ENCODE data around the gene UBXN11. TPM values are rescaled to one million over a fixed set of nuclear protein-coding genes. Genes with fewer than 3 reads are reported as not detected.

Gene UBXN11
- total and polyA plus RNA-seq, 9 donors: 4.2 to 13.9 (median 10.2) TPM

DNA sequence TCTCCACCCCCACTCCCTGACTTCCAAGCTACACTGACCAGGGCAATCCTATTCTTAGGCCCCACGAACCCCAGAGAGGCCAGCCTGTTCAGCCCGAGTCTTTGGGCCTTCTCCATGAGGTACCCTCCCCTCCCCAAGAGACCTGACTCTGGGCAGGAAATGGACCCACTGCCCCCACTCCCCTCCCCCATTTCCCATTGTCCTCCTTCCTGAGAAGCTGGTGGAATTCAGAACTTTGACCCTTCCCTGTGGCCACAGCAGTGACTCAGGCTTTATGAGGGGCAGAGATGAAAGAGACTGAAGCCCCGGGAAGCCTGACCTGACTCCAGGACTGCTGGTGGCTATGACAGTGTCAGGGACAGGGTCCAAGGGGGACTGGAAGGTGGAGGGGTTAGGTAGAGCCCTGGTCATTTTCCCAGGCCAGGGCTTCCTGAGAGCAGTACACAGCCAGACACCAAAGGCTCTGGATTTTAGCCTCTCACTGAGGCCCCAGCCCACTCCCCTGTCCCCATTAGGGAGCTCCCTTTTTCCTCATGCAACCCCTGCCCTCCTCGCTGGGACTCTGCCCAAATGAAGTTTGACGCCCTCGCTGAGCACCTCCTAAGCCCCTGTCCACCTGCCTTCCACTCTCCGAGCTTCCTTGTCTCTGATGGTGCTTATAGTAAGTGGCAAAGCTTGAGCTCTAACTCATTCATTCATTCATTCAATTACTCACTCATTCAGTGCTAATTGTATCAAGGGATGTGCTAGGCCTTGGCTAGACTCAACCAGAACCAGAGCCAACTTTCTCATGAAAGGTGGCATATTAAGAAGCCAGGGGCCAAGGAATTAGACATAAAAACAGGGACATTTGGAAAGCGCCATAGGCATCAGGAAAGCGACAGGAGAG is 44.5 kb upstream of the UBXN11 start:
- WGBS (ENCODE audit: insufficient coverage): 48% methylated on average over 6 of the region's 9 CpGs
- H3K4me1 ChIP-seq (ENCODE audit: control insufficient read depth, insufficient read depth, low read length): no peaks in the 10 kb centered on the region

DNA sequence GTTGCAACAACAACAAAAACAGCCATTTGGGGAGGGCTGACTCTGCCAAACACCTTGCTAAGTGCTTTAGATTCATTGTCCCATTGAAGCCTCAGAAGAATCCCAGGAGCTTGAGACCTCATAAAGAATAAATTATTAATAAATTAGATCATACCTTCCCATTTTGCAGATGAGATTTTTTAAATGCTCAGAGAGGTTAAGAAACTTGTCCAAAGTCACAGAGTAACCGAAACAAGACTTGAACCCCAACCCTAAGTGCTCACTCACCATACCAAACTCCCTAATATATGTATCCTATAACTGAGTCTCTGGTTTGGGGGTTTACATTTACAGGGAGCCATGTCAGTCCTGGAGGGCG is 43.9 kb upstream of the UBXN11 start:
- H3K4me1 ChIP-seq (ENCODE audit: control insufficient read depth, insufficient read depth, low read length): no peaks in the 10 kb centered on the region
- H3K27ac ChIP-seq (ENCODE audit: low read length): no peak overlapping the region
- H3K36me3 ChIP-seq (ENCODE audit: control insufficient read depth, insufficient read depth, low read length): no peaks in the 10 kb centered on the region
- H3K27me3 ChIP-seq (ENCODE audit: control insufficient read depth, insufficient read depth, low read length): peaks cover 6% of the 10 kb centered on the region
- H3K9me3 ChIP-seq (replicated peaks; ENCODE audit: control insufficient read depth, low read depth, low read length): no peaks in the 10 kb centered on the region
- 40% methylated on average over 1 of the region's 2 CpGs for WGBS (ENCODE audit: insufficient coverage)
- no peak for DNase-seq
- H3K4me3 ChIP-seq (ENCODE audit: low read length): no peak overlapping the region

More for the DNA sequence above, 44.5 kb upstream of the UBXN11 start:
- H3K27me3 ChIP-seq (ENCODE audit: control insufficient read depth, insufficient read depth, low read length): peaks cover 6% of the 10 kb centered on the region
- no peak for DNase-seq
- H3K9me3 ChIP-seq (replicated peaks; ENCODE audit: control insufficient read depth, low read depth, low read length): no peaks in the 10 kb centered on the region
- H3K4me3 ChIP-seq (ENCODE audit: low read length): no peak overlapping the region
- H3K36me3 ChIP-seq (ENCODE audit: control insufficient read depth, insufficient read depth, low read length): no peaks in the 10 kb centered on the region
- no peak overlapping the region for H3K27ac ChIP-seq (ENCODE audit: low read length)

DNA sequence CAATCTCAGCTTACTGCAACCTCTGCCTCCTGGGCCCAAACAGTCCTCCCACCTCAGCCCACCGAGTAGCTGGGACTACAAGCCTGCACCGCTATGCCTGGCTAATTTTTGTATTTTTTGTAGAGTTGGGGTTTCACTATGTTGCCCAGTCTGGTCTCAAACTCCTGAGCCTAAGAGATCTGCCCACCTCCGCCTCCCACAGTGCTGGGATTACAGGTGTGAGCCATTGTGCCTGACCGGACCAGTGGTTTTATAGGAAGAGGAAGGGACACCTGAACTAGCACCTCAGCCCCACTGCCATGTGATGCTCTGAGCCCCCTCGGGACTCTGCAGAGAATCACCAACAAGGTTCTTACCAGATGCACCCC is 43.4 kb upstream of the UBXN11 start:
- WGBS (ENCODE audit: insufficient coverage): 80% methylated on average over 1 of the region's 5 CpGs
- H3K27me3 ChIP-seq (ENCODE audit: control insufficient read depth, insufficient read depth, low read length): peaks cover 6% of the 10 kb centered on the region

DNA sequence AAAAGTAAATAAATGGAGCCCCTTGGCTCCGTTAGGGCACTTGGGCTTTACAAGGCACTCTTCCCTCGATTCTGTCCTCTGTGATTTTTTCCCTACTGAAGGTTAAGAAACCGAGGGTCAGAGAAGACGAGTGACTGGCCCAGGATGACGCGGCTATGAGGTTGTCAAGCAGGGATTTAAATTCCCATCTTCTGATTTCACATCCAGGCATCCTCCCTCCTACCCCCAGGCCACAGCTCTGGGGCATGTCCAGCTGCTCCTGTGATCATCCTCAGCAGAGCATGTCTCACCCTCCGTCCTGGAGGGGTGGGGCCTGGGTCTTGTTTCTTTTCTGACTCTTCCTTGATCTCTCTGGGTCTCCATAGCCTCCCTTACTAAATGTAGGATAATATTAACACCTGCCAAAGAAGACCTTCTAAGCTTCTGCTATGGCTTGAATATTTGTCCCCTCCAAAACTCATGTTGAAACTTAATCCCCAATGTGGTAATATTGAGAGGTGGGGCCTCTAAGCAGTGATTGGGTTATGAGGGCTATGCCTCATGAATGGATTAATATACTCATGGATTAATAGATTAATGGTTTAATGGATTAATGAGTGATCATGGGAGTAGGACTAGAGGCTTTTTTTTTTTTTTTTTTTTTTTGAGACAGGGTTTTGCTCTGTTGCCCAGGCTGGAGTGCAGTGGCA is 42.9 kb upstream of the UBXN11 start:
- H3K27me3 ChIP-seq (ENCODE audit: control insufficient read depth, insufficient read depth, low read length): peaks cover 4% of the 10 kb centered on the region
- DNase-seq: no peak
- no peaks in the 10 kb centered on the region for H3K36me3 ChIP-seq (ENCODE audit: control insufficient read depth, insufficient read depth, low read length)
- no peak overlapping the region for H3K27ac ChIP-seq (ENCODE audit: low read length)
- 72% methylated on average over 3 of the region's 7 CpGs for WGBS (ENCODE audit: insufficient coverage)
- no peaks in the 10 kb centered on the region for H3K9me3 ChIP-seq (replicated peaks; ENCODE audit: control insufficient read depth, low read depth, low read length)
- H3K4me3 ChIP-seq (ENCODE audit: low read length): no peak overlapping the region
- H3K4me1 ChIP-seq (ENCODE audit: control insufficient read depth, insufficient read depth, low read length): no peaks in the 10 kb centered on the region

More for the DNA sequence above, 43.4 kb upstream of the UBXN11 start:
- no peak overlapping the region for H3K27ac ChIP-seq (ENCODE audit: low read length)
- H3K36me3 ChIP-seq (ENCODE audit: control insufficient read depth, insufficient read depth, low read length): no peaks in the 10 kb centered on the region
- DNase-seq: no peak
- no peaks in the 10 kb centered on the region for H3K4me1 ChIP-seq (ENCODE audit: control insufficient read depth, insufficient read depth, low read length)
- no peak overlapping the region for H3K4me3 ChIP-seq (ENCODE audit: low read length)
- H3K9me3 ChIP-seq (replicated peaks; ENCODE audit: control insufficient read depth, low read depth, low read length): no peaks in the 10 kb centered on the region

DNA sequence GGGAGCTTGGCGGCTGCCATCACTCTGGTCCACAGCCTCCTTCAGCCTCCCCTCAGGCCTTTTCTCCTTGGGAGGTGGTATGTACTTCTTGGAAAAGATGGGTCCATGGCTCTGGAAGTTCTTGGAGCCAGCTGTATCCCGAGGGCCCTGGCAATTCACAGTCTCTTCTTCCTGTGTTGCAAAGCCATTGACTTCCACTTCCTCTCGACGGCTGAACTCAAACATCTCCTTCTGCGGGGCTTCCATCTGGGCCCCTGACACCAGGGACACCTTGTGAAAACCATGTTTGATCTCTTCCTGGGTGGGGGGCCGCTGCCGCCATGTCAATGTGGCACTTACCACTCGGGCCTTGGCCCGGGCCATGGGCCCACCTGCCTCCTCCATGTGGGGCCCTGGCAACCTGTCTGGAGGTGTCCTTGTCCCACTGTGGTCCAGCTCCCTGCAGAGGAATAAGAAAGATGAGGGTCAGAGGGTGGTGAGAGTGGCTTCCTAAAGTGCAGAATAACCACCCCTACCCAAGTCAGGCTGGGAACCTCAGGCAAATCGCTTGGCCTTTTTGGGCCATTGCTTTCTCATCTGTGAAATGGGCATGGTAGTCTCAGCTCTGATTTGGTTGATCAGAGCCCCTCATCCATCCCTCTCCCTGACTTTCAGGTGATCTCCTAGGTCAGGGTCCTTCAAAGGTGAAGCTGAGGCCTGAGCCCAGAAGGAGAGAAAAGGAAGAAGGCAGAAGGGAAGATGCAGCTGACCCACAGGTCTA is 40.0 kb upstream of the UBXN11 start:
- DNase-seq: no peak
- no peak overlapping the region for H3K27ac ChIP-seq (ENCODE audit: low read length)
- H3K27me3 ChIP-seq (ENCODE audit: control insufficient read depth, insufficient read depth, low read length): peaks cover 2% of the 10 kb centered on the region
- no peak overlapping the region for H3K4me3 ChIP-seq (ENCODE audit: low read length)
- no peaks in the 10 kb centered on the region for H3K36me3 ChIP-seq (ENCODE audit: control insufficient read depth, insufficient read depth, low read length)
- no peaks in the 10 kb centered on the region for H3K9me3 ChIP-seq (replicated peaks; ENCODE audit: control insufficient read depth, low read depth, low read length)
- H3K4me1 ChIP-seq (ENCODE audit: control insufficient read depth, insufficient read depth, low read length): no peaks in the 10 kb centered on the region
- WGBS (ENCODE audit: insufficient coverage): 38% methylated on average over 5 of the region's 10 CpGs

DNA sequence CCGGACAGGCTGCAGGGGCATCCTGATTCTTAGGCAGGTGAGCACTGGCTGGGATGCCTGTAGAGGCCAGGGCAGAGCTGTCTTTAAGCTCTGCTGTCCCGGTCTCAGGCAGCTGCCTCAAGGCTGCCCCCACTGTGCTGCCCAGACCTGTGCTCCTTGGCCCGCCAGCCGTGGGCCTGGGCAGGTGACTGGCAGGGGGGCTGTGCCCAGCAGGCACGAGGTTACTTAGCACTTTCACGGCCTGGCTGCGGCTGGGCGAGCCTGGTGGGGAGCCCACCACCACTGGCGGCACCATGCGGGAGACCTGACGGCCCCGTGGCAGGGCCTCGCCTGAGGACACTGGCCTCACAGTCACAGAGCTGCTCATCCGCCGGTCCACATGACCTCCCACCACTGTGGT is 39.3 kb upstream of the UBXN11 start:
- peaks cover 2% of the 10 kb centered on the region for H3K27me3 ChIP-seq (ENCODE audit: control insufficient read depth, insufficient read depth, low read length)
- no peaks in the 10 kb centered on the region for H3K9me3 ChIP-seq (replicated peaks; ENCODE audit: control insufficient read depth, low read depth, low read length)
- H3K27ac ChIP-seq (ENCODE audit: low read length): no peak overlapping the region
- H3K4me3 ChIP-seq (ENCODE audit: low read length): no peak overlapping the region
- WGBS (ENCODE audit: insufficient coverage): 78% methylated on average over 15 of the region's 15 CpGs
- H3K4me1 ChIP-seq (ENCODE audit: control insufficient read depth, insufficient read depth, low read length): no peaks in the 10 kb centered on the region
- no peaks in the 10 kb centered on the region for H3K36me3 ChIP-seq (ENCODE audit: control insufficient read depth, insufficient read depth, low read length)
- no peak for DNase-seq

DNA sequence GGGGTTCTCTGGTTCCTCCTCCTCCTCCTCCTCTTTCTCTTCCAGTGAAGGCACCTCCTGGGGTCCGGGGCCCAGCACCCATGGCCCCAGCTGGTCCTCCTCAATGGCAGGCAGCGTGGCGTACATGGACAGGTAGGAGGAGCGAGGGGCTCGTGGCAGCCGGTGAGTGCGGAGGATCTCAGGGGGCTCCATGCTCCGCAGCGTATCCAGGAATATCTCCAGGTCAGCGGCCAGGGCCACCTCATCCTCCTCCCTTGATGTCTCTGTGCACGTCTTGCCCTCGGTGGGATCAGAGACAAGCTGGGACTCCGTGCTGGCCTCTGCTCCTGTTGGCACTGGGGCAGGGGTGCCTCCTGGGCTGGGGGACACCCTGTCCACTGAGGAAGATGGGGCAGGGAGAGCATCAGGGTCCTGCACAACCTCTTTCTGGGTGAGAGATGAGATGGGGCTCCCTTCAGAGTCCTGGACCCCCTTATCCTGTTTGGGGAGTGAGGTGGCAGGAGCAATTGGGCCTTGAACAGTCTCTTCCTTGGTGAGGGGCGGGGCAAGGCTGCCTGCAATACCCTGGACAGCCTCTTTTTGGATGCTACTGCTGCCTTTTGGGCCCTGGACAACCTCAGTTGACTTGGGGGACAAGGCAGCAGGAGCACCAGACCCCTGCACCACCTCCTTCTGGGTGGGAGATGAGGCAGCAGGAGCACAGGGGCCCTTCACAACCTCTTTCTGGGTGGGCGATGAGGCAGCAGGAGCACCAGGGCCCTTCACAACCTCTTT is 37.9 kb upstream of the UBXN11 start:
- Histone ChIP-seq H3K36me3 (ENCODE audit: control insufficient read depth, insufficient read depth, low read length) (no peaks in the 10 kb centered on the region), H3K4me3 (ENCODE audit: low read length) (no peak overlapping the region), H3K27me3 (ENCODE audit: control insufficient read depth, insufficient read depth, low read length) (peaks cover 2% of the 10 kb centered on the region), H3K9me3 (replicated peaks; ENCODE audit: control insufficient read depth, low read depth, low read length) (no peaks in the 10 kb centered on the region), H3K27ac (ENCODE audit: low read length) (no peak overlapping the region), H3K4me1 (ENCODE audit: control insufficient read depth, insufficient read depth, low read length) (no peaks in the 10 kb centered on the region)
- WGBS (ENCODE audit: insufficient coverage): 92% methylated on average over 14 of the region's 15 CpGs
- no peak for DNase-seq

DNA sequence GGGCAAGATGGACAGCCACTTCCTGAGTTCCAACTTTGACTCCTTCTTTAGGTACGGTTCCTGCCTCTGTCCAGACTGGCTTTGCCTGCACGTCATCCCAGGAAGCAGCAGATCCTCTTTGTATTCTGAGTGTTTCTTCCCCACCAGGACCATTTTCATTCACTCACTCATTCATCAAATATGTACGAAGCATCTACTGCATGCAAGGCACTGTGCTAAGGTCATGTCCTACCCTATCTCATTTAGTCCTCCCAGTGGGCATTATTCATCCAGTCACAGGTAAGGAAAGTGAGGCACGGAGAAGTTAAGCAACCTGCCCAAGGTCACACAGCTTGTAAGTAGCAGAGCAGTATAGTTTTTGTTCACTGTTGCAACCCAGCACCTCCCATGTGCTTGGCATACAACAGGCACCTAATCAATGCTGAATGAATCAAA is 33.6 kb upstream of the UBXN11 start:
- Histone ChIP-seq H3K27ac (ENCODE audit: low read length) (no peak overlapping the region), H3K27me3 (ENCODE audit: control insufficient read depth, insufficient read depth, low read length) (peaks cover 35% of the 10 kb centered on the region), H3K4me3 (ENCODE audit: low read length) (no peak overlapping the region), H3K36me3 (ENCODE audit: control insufficient read depth, insufficient read depth, low read length) (no peaks in the 10 kb centered on the region), H3K4me1 (ENCODE audit: control insufficient read depth, insufficient read depth, low read length) (peaks cover 11% of the 10 kb centered on the region), H3K9me3 (replicated peaks; ENCODE audit: control insufficient read depth, low read depth, low read length) (no peaks in the 10 kb centered on the region)
- DNase-seq: no peak
- 29% methylated on average over 2 of the region's 4 CpGs for WGBS (ENCODE audit: insufficient coverage)

DNA sequence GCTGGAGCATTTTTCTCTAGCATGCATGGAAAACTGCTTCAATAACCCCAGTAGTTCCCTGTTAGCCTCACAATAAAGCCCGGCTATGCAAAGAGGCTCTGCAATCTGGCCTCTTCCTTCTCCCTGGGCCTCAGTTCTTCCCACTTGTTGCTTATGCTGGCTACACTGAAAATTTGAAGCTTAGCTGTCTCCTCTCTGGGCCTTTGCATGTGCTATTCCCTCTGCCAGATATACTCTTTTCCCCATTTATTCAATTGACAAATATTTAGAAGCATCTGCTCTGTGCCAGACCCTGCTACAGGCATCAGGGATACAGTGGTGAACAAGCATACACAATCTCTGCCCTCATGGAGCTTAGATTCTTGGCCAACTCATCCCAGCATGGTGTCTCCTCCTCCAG is 32.2 kb upstream of the UBXN11 start:
- Histone ChIP-seq H3K4me1 (ENCODE audit: control insufficient read depth, insufficient read depth, low read length) (peaks cover 11% of the 10 kb centered on the region), H3K27me3 (ENCODE audit: control insufficient read depth, insufficient read depth, low read length) (peaks cover 41% of the 10 kb centered on the region), H3K9me3 (replicated peaks; ENCODE audit: control insufficient read depth, low read depth, low read length) (no peaks in the 10 kb centered on the region), H3K27ac (ENCODE audit: low read length) (no peak overlapping the region), H3K4me3 (ENCODE audit: low read length) (no peak overlapping the region), H3K36me3 (ENCODE audit: control insufficient read depth, insufficient read depth, low read length) (no peaks in the 10 kb centered on the region)
- DNase-seq: no peak
- WGBS (ENCODE audit: insufficient coverage): 42% methylated on average over 1 of the region's 1 CpG
